Duodenal mucosa (tissue), 2 donors: ENCODE results near the gene PSMD13.
A peak's percentile ranks its signal among the peaks of the same experiment; 100 is the strongest.

ENCODE experiments used
- H3K27ac ChIP-seq: one replicate; pipeline ENCODE4 v1.7.0; 2013; ENCODE audit warnings: low read depth, low read length
- H3K27me3 ChIP-seq, 2 donors: one replicate each; pipeline ENCODE4 v1.7.0; 2013; ENCODE audit warnings: low read length in 2 of 2, control low read depth in 1 of 2; ENCODE audit not compliant: insufficient read depth in 2 of 2, control insufficient read depth in 1 of 2
- H3K36me3 ChIP-seq, 2 donors: one replicate each; pipeline ENCODE4 v1.7.0; 2013; ENCODE audit warnings: low read length in 2 of 2, control low read depth in 1 of 2; ENCODE audit not compliant: insufficient read depth in 2 of 2, control insufficient read depth in 1 of 2
- H3K4me1 ChIP-seq, 2 donors: one replicate each; pipeline ENCODE4 v1.7.0; 2013; ENCODE audit warnings: low read length in 2 of 2, control low read depth in 1 of 2; ENCODE audit not compliant: insufficient read depth in 2 of 2, control insufficient read depth in 1 of 2
- H3K4me3 ChIP-seq, 2 donors: one replicate each; pipeline ENCODE4 v1.7.0; 2013; ENCODE audit warnings: low read length in 2 of 2, low read depth in 1 of 2
- H3K9ac ChIP-seq, 2 donors: one replicate each; pipeline ENCODE4 v1.7.0; 2013; ENCODE audit warnings: low read length in 2 of 2, low read depth in 1 of 2
- H3K9me3 ChIP-seq, 2 donors: one replicate each; pipeline ENCODE4 v1.7.0; 2013; ENCODE audit warnings: low read length in 2 of 2, control low read depth in 1 of 2; ENCODE audit not compliant: control insufficient read depth in 1 of 2

PSMD13 gene

GRCh38 chr11:272195-272930 lies 35.6 kb downstream of the PSMD13 start:
- H3K9ac ChIP-seq, result peak overlapping the region; percentile 59 to 63
- H3K4me1 ChIP-seq, result peaks cover 32 to 34% of the 10 kb centered on the region in 2 donors
- H3K9me3 ChIP-seq, result peaks cover 0 to 6% of the 10 kb centered on the region in 2 donors
- peak overlapping the region; percentile 13 to 34 for H3K4me3 ChIP-seq
- peak overlapping the region; percentile 86 for H3K27ac ChIP-seq
- no peaks in the 10 kb centered on the region for H3K27me3 ChIP-seq
- peaks cover 0 to 4% of the 10 kb centered on the region in 2 donors for H3K36me3 ChIP-seq

- Histone ChIP-seq H3K4me1 (peaks cover 32 to 34% of the 10 kb centered on the region in 2 donors), H3K4me3 (no peak overlapping the region), H3K36me3 (peaks cover 0 to 4% of the 10 kb centered on the region in 2 donors), H3K9ac (peak overlapping the region; percentile 13 to 59), H3K27ac (peak overlapping the region; percentile 86), H3K27me3 (no peaks in the 10 kb centered on the region), H3K9me3 (peaks cover 0 to 6% of the 10 kb centered on the region in 2 donors)
These were observed 36.1 kb downstream of the PSMD13 start for GRCh38 chr11:272931-273198.

GRCh38 chr11:276219-276618 lies 39.4 kb downstream of the PSMD13 start:
- Histone ChIP-seq H3K4me1 (peaks cover 16 to 27% of the 10 kb centered on the region in 2 donors), H3K9ac (no peak overlapping the region), H3K4me3 (no peak overlapping the region), H3K36me3 (peaks cover 0 to 4% of the 10 kb centered on the region in 2 donors), H3K9me3 (peaks cover 0 to 6% of the 10 kb centered on the region in 2 donors), H3K27ac (no peak overlapping the region), H3K27me3 (peaks cover 0 to 7% of the 10 kb centered on the region in 2 donors)

- peaks cover 14 to 31% of the 10 kb centered on the region in 2 donors for H3K4me1 ChIP-seq
These were observed 41.5 kb downstream of the PSMD13 start, which contains the start of gene NLRP6 for GRCh38 chr11:278001-278951. TSS of gene NLRP6 (plus strand) at chr11:278407. CDS start at chr11:278570, 163 bp downstream.

GRCh38 chr11:279040-279965 lies 42.5 kb downstream of the PSMD13 start:
- Histone ChIP-seq H3K27ac (peak overlapping the region; percentile 89), H3K4me3 (peak overlapping the region; percentile 76 to 89), H3K36me3 (peaks cover 15 to 20% of the 10 kb centered on the region in 2 donors), H3K4me1 (peaks cover 14 to 40% of the 10 kb centered on the region in 2 donors), H3K9me3 (peaks cover 0 to 6% of the 10 kb centered on the region in 2 donors), H3K27me3 (peaks cover 12 to 23% of the 10 kb centered on the region in 2 donors), H3K9ac (peak overlapping the region; percentile 71 to 99)

More at GRCh38 chr11:278001-278951, 41.5 kb downstream of the PSMD13 start, which contains the start of gene NLRP6:
- peak within 1 kb of the TSS; percentile 76 to 89 for H3K4me3 ChIP-seq
- H3K36me3 ChIP-seq, result peaks cover 12 to 15% of the 10 kb centered on the region in 2 donors
- H3K27ac ChIP-seq, result peak within 1 kb of the TSS; percentile 89
- H3K27me3 ChIP-seq, result peaks cover 12 to 23% of the 10 kb centered on the region in 2 donors
- H3K9ac ChIP-seq, result peak within 1 kb of the TSS; percentile 71 to 99
- H3K9me3 ChIP-seq, result peaks cover 0 to 6% of the 10 kb centered on the region in 2 donors

GRCh38 chr11:279966-280705 lies 43.4 kb downstream of the PSMD13 start:
- Histone ChIP-seq H3K9ac (peak overlapping the region; percentile 71 to 99), H3K27ac (peak overlapping the region; percentile 89), H3K9me3 (peaks cover 0 to 6% of the 10 kb centered on the region in 2 donors), H3K4me3 (peak overlapping the region; percentile 76 to 89), H3K27me3 (peaks cover 12 to 23% of the 10 kb centered on the region in 2 donors), H3K36me3 (peaks cover 15 to 24% of the 10 kb centered on the region in 2 donors), H3K4me1 (peaks cover 14 to 41% of the 10 kb centered on the region in 2 donors)

- peaks cover 0 to 6% of the 10 kb centered on the region in 2 donors for H3K9me3 ChIP-seq
- H3K36me3 ChIP-seq, result peaks cover 15 to 30% of the 10 kb centered on the region in 2 donors
- peak overlapping the region; percentile 76 to 78 for H3K4me3 ChIP-seq
- peaks cover 17 to 43% of the 10 kb centered on the region in 2 donors for H3K4me1 ChIP-seq
- H3K27me3 ChIP-seq, result peaks cover 12 to 23% of the 10 kb centered on the region in 2 donors
- peak overlapping the region; percentile 17 for H3K27ac ChIP-seq
- H3K9ac ChIP-seq, result peak overlapping the region; percentile 71 to 73
These were observed 44.1 kb downstream of the PSMD13 start for GRCh38 chr11:280706-281485.

- Histone ChIP-seq H3K9ac (peak overlapping the region; percentile 71 to 73), H3K27me3 (peaks cover 12 to 23% of the 10 kb centered on the region in 2 donors), H3K4me1 (peaks cover 17 to 48% of the 10 kb centered on the region in 2 donors), H3K4me3 (peak overlapping the region; percentile 76 to 78), H3K36me3 (peaks cover 11 to 30% of the 10 kb centered on the region in 2 donors), H3K9me3 (no peaks in the 10 kb centered on the region), H3K27ac (no peak overlapping the region)
These were observed 44.8 kb downstream of the PSMD13 start for GRCh38 chr11:281486-282161.
